GM21381 (cell line): ENCODE data around the gene DYRK3.
A peak's percentile ranks its signal among the peaks of the same experiment; 100 is the strongest.

ENCODE experiments used
- ATAC-seq: cut with Tn5 transposase; IDR thresholded peaks from one replicate; pipeline ENCODE4 v1.9.1; 2021; ENCODE audit warnings: mild to moderate bottlenecking, moderate library complexity; ENCODE audit not compliant: unreplicated experiment

The DYRK3 gene

GRCh38 chr1:206681359-206681758 lies 46.0 kb downstream of the DYRK3 start:
- no peak for ATAC-seq

DNA sequence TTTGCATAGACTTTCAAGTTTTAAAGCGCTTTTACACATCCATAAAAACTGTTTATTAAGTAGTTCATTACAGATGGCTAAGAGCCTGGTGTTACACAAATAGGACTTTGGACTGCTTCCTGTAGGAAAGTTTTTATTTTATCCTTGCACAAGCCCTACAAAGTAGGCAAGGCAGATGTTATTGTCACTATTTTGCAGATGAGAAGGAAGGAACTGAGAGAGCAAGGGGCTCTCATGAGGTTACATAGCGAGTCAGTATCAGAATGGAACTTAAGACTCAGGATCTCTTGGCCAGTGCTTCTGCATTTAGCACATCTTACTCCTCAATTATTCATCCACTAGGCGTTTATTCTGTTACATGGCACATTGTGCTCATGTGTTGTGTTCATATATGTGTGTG lies 46.8 kb downstream of the DYRK3 start:
- ATAC-seq = no peak

DNA sequence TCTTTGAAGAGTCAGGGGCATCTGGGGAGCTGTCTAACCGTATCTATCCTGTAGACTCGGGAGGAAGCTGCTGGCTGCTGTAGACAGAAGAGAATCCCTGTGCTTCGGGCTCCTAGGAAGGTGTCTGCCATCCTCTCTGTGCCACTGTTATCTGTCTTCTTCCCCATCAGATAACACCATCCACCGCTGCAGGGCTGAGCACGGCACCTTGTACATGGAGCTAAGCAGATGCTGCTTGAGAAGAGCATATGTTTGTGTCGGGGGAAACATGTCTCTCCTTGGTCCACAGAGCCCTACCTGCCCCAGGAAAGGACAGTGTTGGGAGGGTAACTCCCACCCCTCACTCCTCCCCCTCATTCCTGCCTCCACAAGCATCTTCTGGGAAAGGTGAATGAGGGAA lies 48.0 kb downstream of the DYRK3 start:
- no peak for ATAC-seq

GRCh38 chr1:206684003-206684402 lies 48.7 kb downstream of the DYRK3 start:
- ATAC-seq = no peak

- peak; percentile 44 for ATAC-seq
Measured at GRCh38 chr1:206684478-206685333, 49.4 kb downstream of the DYRK3 start, which contains the start of gene MAPKAPK2. Gene MAPKAPK2 (plus strand): TSS chr1:206684905. CDS start chr1:206685230, 325 bp downstream.

DNA sequence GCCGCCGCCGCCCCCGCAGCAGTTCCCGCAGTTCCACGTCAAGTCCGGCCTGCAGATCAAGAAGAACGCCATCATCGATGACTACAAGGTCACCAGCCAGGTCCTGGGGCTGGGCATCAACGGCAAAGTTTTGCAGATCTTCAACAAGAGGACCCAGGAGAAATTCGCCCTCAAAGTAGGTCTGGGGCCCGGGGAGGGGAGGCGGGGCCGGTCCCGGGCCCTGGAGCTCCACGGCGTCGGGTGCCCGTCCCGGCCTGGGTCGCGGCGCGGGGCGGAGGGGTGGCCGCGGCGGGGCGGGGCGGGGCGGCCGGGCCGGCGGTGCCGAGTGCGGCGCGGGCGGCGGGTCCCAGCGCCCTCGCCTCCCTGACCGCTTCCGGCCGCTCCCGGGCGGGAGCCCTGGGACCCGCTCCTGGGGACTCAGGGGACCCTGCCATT lies 50.0 kb downstream of the DYRK3 start:
- ATAC-seq = peak; percentile 28

- peak; percentile 23 for ATAC-seq
Measured at GRCh38 chr1:206685769-206686477, 50.6 kb downstream of the DYRK3 start.

DNA sequence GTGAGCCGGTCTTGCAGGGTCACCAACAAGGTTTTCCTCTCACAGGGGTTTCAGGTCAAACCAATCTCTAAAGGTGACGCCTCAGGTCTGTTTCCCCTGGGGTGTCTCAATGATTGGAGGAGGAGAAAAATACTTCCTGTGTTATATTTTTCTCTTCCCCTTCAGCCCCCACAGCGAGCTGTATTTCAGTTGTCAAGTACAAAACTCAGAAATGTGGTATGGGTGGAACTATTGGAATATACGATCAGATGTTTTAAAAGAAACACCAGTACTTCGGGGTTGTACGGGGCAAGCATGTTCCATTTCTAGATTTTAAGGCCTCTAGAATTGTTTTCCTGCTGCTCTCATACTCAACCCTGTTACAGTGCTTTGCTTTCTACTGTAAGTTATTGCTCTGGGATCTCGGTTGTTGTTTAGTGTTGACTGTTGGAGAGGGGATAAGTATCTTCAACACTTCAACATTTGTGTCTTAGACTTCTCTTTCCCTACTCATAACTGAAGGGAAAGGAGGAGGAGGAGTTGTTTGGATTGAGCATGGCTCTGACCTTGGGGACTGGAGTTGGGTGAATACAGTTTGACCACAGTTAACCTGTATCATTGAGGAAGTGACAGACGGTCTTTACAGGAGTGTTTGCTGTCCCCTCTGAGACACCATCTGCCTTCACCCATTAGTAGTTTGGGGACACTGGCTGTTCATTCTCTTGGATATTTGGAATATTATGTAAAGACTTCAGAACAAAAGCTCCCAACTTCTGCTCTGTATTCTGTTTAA lies 51.3 kb downstream of the DYRK3 start:
- ATAC-seq = peak; percentile 24

DNA sequence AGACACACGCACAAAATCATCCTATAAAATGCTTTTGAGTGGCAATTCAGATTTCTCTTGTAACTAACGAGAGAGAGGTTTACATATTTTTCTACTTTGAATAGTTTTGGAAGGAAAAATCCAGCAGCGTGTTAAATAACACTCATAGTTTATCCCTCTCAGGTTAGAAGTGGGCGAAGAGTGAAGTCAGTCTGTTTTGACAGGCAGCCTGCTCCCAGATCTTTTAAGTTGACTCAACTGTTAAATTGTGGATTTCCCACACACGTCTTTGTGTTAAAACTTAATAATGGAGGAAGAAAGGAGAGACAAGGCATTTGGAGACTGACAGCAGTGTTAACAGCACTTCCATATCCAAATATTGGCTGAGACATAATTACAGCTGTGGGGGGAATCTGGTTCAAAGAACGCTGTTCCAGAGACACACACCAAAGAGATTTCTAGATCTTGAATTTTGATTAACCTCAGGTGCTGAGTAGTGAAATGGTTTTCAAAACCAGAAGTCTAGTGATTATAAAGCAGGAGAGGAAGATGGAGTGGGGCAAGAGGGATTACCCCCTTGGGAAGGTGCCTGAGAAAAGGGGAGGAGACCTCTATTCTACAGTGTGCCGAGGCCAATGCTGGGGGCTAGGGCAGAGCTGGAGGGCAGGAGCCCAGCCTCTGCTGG lies 52.0 kb downstream of the DYRK3 start:
- no peak for ATAC-seq

DNA sequence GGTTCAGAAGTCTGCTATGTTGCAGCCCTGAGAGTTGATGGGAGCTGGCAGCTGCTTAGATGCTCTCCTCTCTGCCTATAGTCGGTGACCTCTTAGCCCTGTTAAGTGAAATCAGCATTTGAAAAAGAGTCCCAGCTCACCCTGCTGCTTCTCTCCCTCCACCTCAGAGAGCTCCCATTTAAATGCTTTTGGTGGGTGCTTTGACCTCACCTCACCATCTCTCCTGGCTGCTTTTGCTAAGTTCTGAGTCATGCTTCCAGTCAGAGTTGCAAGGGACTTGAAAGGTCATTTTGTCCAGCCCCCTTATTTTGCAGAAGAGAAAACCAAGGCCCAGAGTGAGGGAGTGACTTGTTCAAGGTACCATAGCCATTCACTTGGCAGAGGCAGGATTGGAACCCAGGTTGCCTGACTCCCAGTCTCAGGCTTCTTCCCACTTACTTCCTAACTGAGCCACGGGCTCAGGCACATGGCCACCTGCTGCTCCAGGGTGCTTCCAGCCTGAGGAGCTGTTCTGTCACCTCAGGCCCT lies 52.6 kb downstream of the DYRK3 start:
- ATAC-seq = no peak

GRCh38 chr1:206690516-206690915 lies 55.2 kb downstream of the DYRK3 start:
- ATAC-seq = no peak

DNA sequence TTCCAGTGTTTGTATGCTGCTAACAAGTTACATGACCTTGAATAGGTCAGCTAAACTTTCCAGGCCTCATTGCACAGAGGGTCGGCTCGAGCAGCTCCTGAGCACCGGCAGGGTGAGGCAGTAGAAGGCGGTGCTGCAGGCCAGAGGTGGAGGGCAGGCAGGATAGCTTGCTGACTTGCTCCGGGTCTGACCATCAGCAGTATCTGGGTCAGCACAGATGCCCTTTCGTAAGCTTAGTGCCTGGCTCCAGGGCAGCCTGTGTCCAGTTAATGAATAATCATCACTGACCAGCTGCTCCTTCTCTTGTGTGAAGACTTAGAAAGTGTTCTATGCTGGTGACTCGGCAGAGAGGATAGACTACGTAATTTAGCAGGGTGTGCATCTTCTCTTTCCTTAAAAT lies 56.3 kb downstream of the DYRK3 start:
- ATAC-seq = no peak

- ATAC-seq = no peak
Measured at GRCh38 chr1:206693029-206693428, 57.7 kb downstream of the DYRK3 start.

DNA sequence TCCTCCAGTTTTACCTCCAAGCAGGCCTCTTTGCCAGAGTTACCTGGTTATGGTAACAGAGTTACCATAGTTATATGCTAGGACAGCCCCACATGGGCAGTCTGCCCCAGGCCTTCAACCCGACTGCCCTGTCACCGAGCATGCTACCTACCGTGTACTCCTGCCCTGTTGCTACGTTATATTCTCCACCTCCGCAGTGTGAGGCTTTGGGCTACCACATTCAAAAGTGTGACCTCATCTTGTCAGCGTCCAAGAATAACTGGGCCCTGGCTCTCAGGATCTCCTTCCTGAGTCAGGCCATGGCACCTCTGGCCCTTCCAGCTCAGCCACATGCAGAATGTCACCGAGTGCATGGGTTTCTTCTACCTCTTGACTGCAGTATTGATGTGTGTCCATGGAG lies 58.3 kb downstream of the DYRK3 start:
- ATAC-seq = no peak

- no peak for ATAC-seq
Measured at GRCh38 chr1:206694171-206695124, 59.1 kb downstream of the DYRK3 start.

DNA sequence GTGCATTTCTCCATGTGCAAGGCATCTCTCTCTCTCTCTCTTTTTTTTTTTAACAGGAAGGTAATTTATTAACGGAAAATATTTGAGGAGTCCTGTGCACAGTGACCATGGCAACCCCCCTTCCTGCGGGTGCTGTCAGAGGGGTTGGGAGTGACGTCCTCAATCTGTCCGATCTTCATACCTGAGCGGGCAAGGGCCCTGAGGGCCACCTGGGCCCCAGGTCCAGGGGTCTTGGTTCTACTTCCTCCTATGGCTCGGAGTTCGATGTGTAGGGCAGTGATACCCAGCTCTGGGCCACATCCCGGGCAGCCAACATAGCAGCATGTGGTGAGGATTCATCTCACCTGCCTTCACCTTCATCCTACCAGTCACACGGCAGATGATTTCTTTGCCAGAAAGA lies 60.4 kb downstream of the DYRK3 start:
- ATAC-seq = no peak

GRCh38 chr1:206696812-206697585 lies 61.7 kb downstream of the DYRK3 start:
- no peak for ATAC-seq

DNA sequence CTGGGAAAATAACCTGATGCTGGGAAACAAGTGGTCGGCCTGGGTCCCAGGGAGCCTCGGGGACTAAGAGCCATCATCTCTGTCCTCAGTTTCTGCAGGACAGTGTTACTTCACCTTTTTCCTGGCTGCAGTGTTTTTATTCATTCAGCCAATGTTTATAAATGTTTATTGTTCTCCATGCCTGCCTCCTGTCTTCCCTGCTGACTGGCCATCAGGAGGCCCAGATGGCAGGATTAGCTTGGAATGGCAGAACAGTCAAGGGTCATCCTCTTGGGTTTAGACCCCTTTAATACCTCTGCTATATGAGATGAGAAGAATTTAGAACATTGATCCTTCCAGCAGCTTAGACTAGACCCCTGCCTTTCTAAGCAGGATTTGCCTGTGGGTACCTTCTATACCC lies 62.7 kb downstream of the DYRK3 start:
- no peak for ATAC-seq
